H9 (cell line): Measurements from ENCODE around the gene PAGR1. TPM values are rescaled to one million over a fixed set of nuclear protein-coding genes. Genes with fewer than 3 reads are reported as not detected.

Experiments
- DNase-seq: peaks from one replicate; pipeline ENCODE4 v3.0.0-alpha.2; 2017
- H2AFZ ChIP-seq: one replicate; pipeline ENCODE4 v1.6.1; 2013; ENCODE audit warnings: mild to moderate bottlenecking, low read length, control low read depth, moderate library complexity
- H2AK5ac ChIP-seq: 2 replicates; pipeline ENCODE4 v1.6.1; 2013; ENCODE audit warnings: low read length, control low read depth, mixed read lengths; ENCODE audit not compliant: insufficient read length
- H2BK120ac ChIP-seq: one replicate; pipeline ENCODE4 v1.6.1; 2013; ENCODE audit warnings: low read depth, mild to moderate bottlenecking, low read length, control low read depth, inconsistent platforms; ENCODE audit not compliant: poor library complexity, severe bottlenecking
- H2BK12ac ChIP-seq: 2 replicates; pipeline ENCODE4 v1.6.1; 2013; ENCODE audit warnings: low read length, control low read depth, mixed read lengths, low read depth; ENCODE audit not compliant: insufficient read length
- H2BK15ac ChIP-seq: 2 replicates; pipeline ENCODE4 v1.6.1; 2013; ENCODE audit warnings: low read depth, low read length, control low read depth
- H2BK20ac ChIP-seq: one replicate; pipeline ENCODE4 v1.6.1; 2013; ENCODE audit warnings: low read depth, mild to moderate bottlenecking, low read length, control low read depth, inconsistent platforms; ENCODE audit not compliant: poor library complexity, severe bottlenecking
- H2BK5ac ChIP-seq: 2 replicates; pipeline ENCODE4 v1.6.1; 2013; ENCODE audit warnings: low read length, control low read depth, mixed read lengths; ENCODE audit not compliant: insufficient read length
- H3K14ac ChIP-seq: 2 replicates; pipeline ENCODE4 v1.6.1; 2013; ENCODE audit warnings: low read length, control low read depth; ENCODE audit not compliant: insufficient read depth
- H3K18ac ChIP-seq: 2 replicates; pipeline ENCODE4 v1.6.1; 2013; ENCODE audit warnings: low read depth, mild to moderate bottlenecking, mixed read lengths, low read length, control low read depth; ENCODE audit not compliant: insufficient read length
- H3K23ac ChIP-seq: 2 replicates; pipeline ENCODE4 v1.6.1; 2013; ENCODE audit warnings: low read length, control low read depth, mixed read lengths, low read depth; ENCODE audit not compliant: insufficient read length
- H3K23me2 ChIP-seq: 2 replicates; pipeline ENCODE4 v1.6.1; 2013; ENCODE audit warnings: low read depth, mild to moderate bottlenecking, mixed read lengths, low read length, control low read depth; ENCODE audit not compliant: insufficient read length, poor library complexity, severe bottlenecking
- H3K27ac ChIP-seq: 2 replicates; pipeline ENCODE4 v1.5.1; 2013; ENCODE audit warnings: low read length, control low read depth, mixed read lengths, low read depth; ENCODE audit not compliant: insufficient read length
- H3K27me3 ChIP-seq: 2 replicates; pipeline ENCODE4 v1.6.1; 2013; ENCODE audit warnings: low read length, control low read depth, inconsistent platforms; ENCODE audit not compliant: insufficient read depth
- H3K4ac ChIP-seq: 2 replicates; pipeline ENCODE4 v1.6.1; 2013; ENCODE audit warnings: low read depth, mild to moderate bottlenecking, control low read depth, inconsistent platforms, low read length, moderate library complexity
- H3K4me1 ChIP-seq: 2 replicates; pipeline ENCODE4 v1.6.1; 2013; ENCODE audit warnings: low read length, control low read depth, inconsistent platforms; ENCODE audit not compliant: insufficient read depth
- H3K4me2 ChIP-seq: 2 replicates; pipeline ENCODE4 v1.6.1; 2013; ENCODE audit warnings: low read length, control low read depth, mixed read lengths; ENCODE audit not compliant: insufficient read length, insufficient read depth
- H3K56ac ChIP-seq: 2 replicates; pipeline ENCODE4 v1.6.1; 2013; ENCODE audit warnings: low read depth, mild to moderate bottlenecking, mixed read lengths, low read length, control low read depth; ENCODE audit not compliant: insufficient read length
- H3K79me1 ChIP-seq: 2 replicates; pipeline ENCODE4 v1.6.1; 2013; ENCODE audit warnings: low read depth, mild to moderate bottlenecking, moderate library complexity, low read length, control low read depth, inconsistent platforms; ENCODE audit not compliant: insufficient read depth, poor library complexity, severe bottlenecking
- H3K79me2 ChIP-seq: 2 replicates; pipeline ENCODE4 v1.6.1; 2013; ENCODE audit warnings: low read length, control low read depth, inconsistent platforms; ENCODE audit not compliant: insufficient read depth
- H3K9ac ChIP-seq: 2 replicates; pipeline ENCODE4 v1.6.1; 2013; ENCODE audit warnings: low read length, control low read depth, mixed read lengths; ENCODE audit not compliant: insufficient read length; ENCODE audit errors: extremely low read depth
- H3K9me3 ChIP-seq: one replicate; pipeline ENCODE4 v1.6.1; 2013; ENCODE audit warnings: low read depth, low read length, inconsistent platforms; ENCODE audit not compliant: control insufficient read depth
- H3T11ph ChIP-seq: one replicate; pipeline ENCODE4 v1.6.1; 2013; ENCODE audit warnings: mild to moderate bottlenecking, low read length, control low read depth, inconsistent platforms
- H4K20me1 ChIP-seq: one replicate; pipeline ENCODE4 v1.6.1; 2013; ENCODE audit not compliant: control insufficient read depth, insufficient read length, insufficient read depth
- H4K5ac ChIP-seq: 2 replicates; pipeline ENCODE4 v1.6.1; 2013; ENCODE audit warnings: low read depth, mild to moderate bottlenecking, mixed read lengths, low read length, control low read depth; ENCODE audit not compliant: insufficient read length
- H4K8ac ChIP-seq: replicated peaks from 2 replicates; pipeline ENCODE4 v1.6.1; 2013; ENCODE audit warnings: low read length, control low read depth, mixed read lengths, low read depth; ENCODE audit not compliant: insufficient read length
- H4K91ac ChIP-seq: 2 replicates; pipeline ENCODE4 v1.6.1; 2013; ENCODE audit warnings: low read depth, mild to moderate bottlenecking, moderate library complexity, mixed read lengths, low read length, control low read depth; ENCODE audit not compliant: insufficient read length
- H3K27ac Mint-ChIP-seq, 3 experiments: 2 replicates in 2 of 3; 3 replicates in 1 of 3; pipeline ENCODE4 v1.8.0; 2020 to 2021; ENCODE audit warnings: mixed read lengths in 3 of 3, mild to moderate bottlenecking in 1 of 3, moderate library complexity in 1 of 3
- H3K27me3 Mint-ChIP-seq: 2 replicates; pipeline ENCODE4 v1.8.0; 2021; ENCODE audit warnings: low read depth, mild to moderate bottlenecking, moderate library complexity, mixed read lengths
- H3K36me3 Mint-ChIP-seq, 3 experiments: 2 replicates in 2 of 3; 3 replicates in 1 of 3; pipeline ENCODE4 v1.8.0; 2020 to 2021; ENCODE audit warnings: low read depth in 3 of 3, mixed read lengths in 3 of 3; ENCODE audit not compliant: insufficient read depth in 1 of 3
- H3K4me1 Mint-ChIP-seq, 2 experiments: 2 replicates each; pipeline ENCODE4 v1.8.0; 2020; ENCODE audit warnings: mixed read lengths in 2 of 2
- H3K4me3 Mint-ChIP-seq, 2 experiments: 2 replicates in 1 of 2; 3 replicates in 1 of 2; pipeline ENCODE4 v1.8.0; 2020 to 2021; ENCODE audit warnings: mild to moderate bottlenecking in 2 of 2, mixed read lengths in 2 of 2, moderate library complexity in 1 of 2
- H3K9me3 Mint-ChIP-seq, 2 experiments: 2 replicates in 1 of 2; 3 replicates in 1 of 2; pipeline ENCODE4 v1.8.0; 2020; ENCODE audit warnings: mild to moderate bottlenecking in 2 of 2, mixed read lengths in 2 of 2, moderate library complexity in 1 of 2
- CTCF ChIP-seq: fragments of 200-600 bp; sonication (generic); conservative IDR thresholded peaks from 3 replicates; pipeline ENCODE4 v1.8.0; 2021; ENCODE audit warnings: antibody characterized with exemption, mild to moderate bottlenecking
- WGBS: extraction: QIAGEN DNeasy Blood & Tissue Kit; methylation state at CpG from one replicate; pipeline ENCODE4 v1.1.7; 2013; ENCODE audit warnings: missing lambda C conversion rate, low lambda C conversion rate, mixed read lengths; ENCODE audit not compliant: insufficient read length; ENCODE audit errors: extremely low coverage; 5-methylcytosine and 5-hydroxymethylcytosine counted together
- total RNA-seq: library from RNA; stranded (reverse); gene quantifications from 2 replicates; pipeline ENCODE4 v1.2.1, GENCODE V29; 2021

The PAGR1 gene
- total RNA-seq, 1 experiment from 2014 or later, result 65.3 TPM

- Histone ChIP-seq H2BK20ac (no peak overlapping the region), H3K27me3 (no peaks in the 10 kb centered on the region), H4K8ac (no peak overlapping the region), H3K27ac (no peak overlapping the region), H3K9ac (no peak overlapping the region), H3K4me2 (peak overlapping the region; percentile 55), H3K79me2 (peaks cover 2% of the 10 kb centered on the region; the same call in 1 of the 2 replicates), H3K9me3 (no peaks in the 10 kb centered on the region), H3K14ac (no peak overlapping the region), H4K20me1 (no peaks in the 10 kb centered on the region), H2BK5ac (no peak overlapping the region), H2AFZ (no peak overlapping the region), H3K4ac (no peak overlapping the region), H2BK12ac (no peak overlapping the region), H2BK120ac (no peak overlapping the region), H2BK15ac (no peak overlapping the region), H3K56ac (no peak overlapping the region), H2AK5ac (no peak overlapping the region), H4K91ac (no peak overlapping the region), H3T11ph (no peak overlapping the region), H3K23ac (no peak overlapping the region), H3K4me1 (peaks cover 6% of the 10 kb centered on the region; the same call in 1 of the 2 replicates), H3K23me2 (peaks cover 51% of the 10 kb centered on the region), H3K18ac (no peak overlapping the region), H4K5ac (no peak overlapping the region), H3K79me1 (no peaks in the 10 kb centered on the region)
- Mint-ChIP-seq H3K27ac (peak overlapping the region; percentile 88 to 98 (median 96); a peak in 5 of 7 replicates), H3K27me3 (no peaks in the 10 kb centered on the region; the same call in 1 of the 2 replicates), H3K4me3 (peak overlapping the region; percentile 80 to 96), H3K9me3 (no peaks in the 10 kb centered on the region; a peak in 2 of 5 replicates), H3K4me1 (peaks cover 48 to 61% of the 10 kb centered on the region in 2 experiments), H3K36me3 (peaks cover 12 to 28% (median 13%) of the 10 kb centered on the region in 3 experiments)
- WGBS, result no CpG with 5 or more reads among the region's 9 CpGs
- TF ChIP-seq CTCF, result no peak
- peak; percentile 51 for DNase-seq
These were observed 5.2 kb upstream of the PAGR1 start for GRCh38 chr16:29810699-29811169.
